Measurements from ENCODE around the gene JAM3.

DNA sequence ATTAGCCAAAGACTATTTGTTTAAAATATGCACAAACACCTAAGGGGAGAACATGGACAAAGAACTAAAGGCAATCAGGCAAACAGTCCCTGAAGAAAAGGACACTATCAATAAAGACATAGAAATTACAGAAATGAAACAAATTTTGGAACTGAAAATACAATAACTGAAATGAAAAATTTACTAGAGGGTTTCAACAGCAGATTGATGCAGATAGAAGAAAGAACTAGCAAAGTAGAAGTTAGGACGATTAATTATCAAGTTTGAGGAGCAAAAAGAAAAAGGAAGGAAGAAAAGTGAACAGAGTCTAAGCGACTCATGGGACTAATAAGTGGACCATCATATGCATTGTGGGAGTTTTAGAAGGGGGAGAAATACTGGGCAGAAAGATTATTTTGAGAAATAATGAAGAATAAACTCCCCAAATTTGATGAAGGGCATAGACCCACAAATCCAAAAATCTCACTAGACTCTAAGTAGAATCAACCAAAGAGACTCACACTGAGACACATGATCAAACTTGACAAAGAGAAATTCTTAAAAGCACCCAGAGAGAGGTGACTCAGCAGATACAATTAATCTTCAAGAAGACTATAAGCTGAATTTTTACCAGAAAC lies 62.9 kb downstream of the JAM3 start:
- TF ChIP-seq, protein P1, sequence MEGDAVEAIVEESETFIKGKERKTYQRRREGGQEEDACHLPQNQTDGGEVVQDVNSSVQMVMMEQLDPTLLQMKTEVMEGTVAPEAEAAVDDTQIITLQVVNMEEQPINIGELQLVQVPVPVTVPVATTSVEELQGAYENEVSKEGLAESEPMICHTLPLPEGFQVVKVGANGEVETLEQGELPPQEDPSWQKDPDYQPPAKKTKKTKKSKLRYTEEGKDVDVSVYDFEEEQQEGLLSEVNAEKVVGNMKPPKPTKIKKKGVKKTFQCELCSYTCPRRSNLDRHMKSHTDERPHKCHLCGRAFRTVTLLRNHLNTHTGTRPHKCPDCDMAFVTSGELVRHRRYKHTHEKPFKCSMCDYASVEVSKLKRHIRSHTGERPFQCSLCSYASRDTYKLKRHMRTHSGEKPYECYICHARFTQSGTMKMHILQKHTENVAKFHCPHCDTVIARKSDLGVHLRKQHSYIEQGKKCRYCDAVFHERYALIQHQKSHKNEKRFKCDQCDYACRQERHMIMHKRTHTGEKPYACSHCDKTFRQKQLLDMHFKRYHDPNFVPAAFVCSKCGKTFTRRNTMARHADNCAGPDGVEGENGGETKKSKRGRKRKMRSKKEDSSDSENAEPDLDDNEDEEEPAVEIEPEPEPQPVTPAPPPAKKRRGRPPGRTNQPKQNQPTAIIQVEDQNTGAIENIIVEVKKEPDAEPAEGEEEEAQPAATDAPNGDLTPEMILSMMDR (IDR thresholded peaks at IDR 0.05), result no peak
- no peak for TF ChIP-seq POLR2A (IDR thresholded peaks at IDR 0.05)

All from suprapubic skin (tissue), 3 donors.